ENCODE measurements around the gene DAPK2.

GRCh38 chr15:63904042-63904441 lies 142.2 kb downstream of the DAPK2 start:
- TF ChIP-seq TAF1 (IDR thresholded peaks at IDR 0.05; ENCODE audit: borderline replicate concordance, insufficient read depth, low read length) (no peak), SIN3A (IDR thresholded peaks at IDR 0.05; ENCODE audit: borderline replicate concordance, insufficient read depth, low read length) (no peak), REST (IDR thresholded peaks at IDR 0.05; ENCODE audit: insufficient read depth in 1 of 2, low read depth in 2 of 2, low read length in 2 of 2) (no peak), POLR2AphosphoS5 (IDR thresholded peaks at IDR 0.05; ENCODE audit: low read depth, low read length) (no peak)

All from PFSK-1 (cell line).